HG02852 (cell line): ENCODE results near the gene NOP56.

Source experiments
- ATAC-seq: cut with Tn5 transposase; IDR thresholded peaks from one replicate; pipeline ENCODE4 v1.9.1; 2021; ENCODE audit warnings: mild to moderate bottlenecking, moderate library complexity; ENCODE audit not compliant: unreplicated experiment

NOP56 gene

GRCh38 chr20:2651772-2652723 lies at the start of gene NOP56:
Gene NOP56, plus strand, starts transcription at chr20:2652632. Its CDS starts 29 bp downstream, at chr20:2652661.
- peak; percentile 79 for ATAC-seq

- ATAC-seq = no peak
Measured at GRCh38 chr20:2602746-2603145, 49.7 kb upstream of the NOP56 start.

- no peak for ATAC-seq
Measured at GRCh38 chr20:2603816-2604505, 48.5 kb upstream of the NOP56 start.

- ATAC-seq = no peak
Measured at GRCh38 chr20:2604506-2604835, 48.0 kb upstream of the NOP56 start.

GRCh38 chr20:2606507-2607006 lies 45.9 kb upstream of the NOP56 start:
- no peak for ATAC-seq

GRCh38 chr20:2610326-2610725 lies 42.1 kb upstream of the NOP56 start:
- no peak for ATAC-seq

- ATAC-seq = no peak
Measured at GRCh38 chr20:2610941-2611720, 41.3 kb upstream of the NOP56 start.

- no peak for ATAC-seq
Measured at GRCh38 chr20:2612073-2612472, 40.4 kb upstream of the NOP56 start.

- ATAC-seq = no peak
Measured at GRCh38 chr20:2616634-2617033, 35.8 kb upstream of the NOP56 start.

- no peak for ATAC-seq
Measured at GRCh38 chr20:2617099-2617714, 35.2 kb upstream of the NOP56 start.

- no peak for ATAC-seq
Measured at GRCh38 chr20:2618815-2619214, 33.6 kb upstream of the NOP56 start.

- no peak for ATAC-seq
Measured at GRCh38 chr20:2619337-2619736, 33.1 kb upstream of the NOP56 start.

GRCh38 chr20:2619961-2620595 lies 32.4 kb upstream of the NOP56 start:
- no peak for ATAC-seq

GRCh38 chr20:2624190-2624589 lies 28.2 kb upstream of the NOP56 start:
- no peak for ATAC-seq

- no peak for ATAC-seq
Measured at GRCh38 chr20:2625062-2625461, 27.4 kb upstream of the NOP56 start.

GRCh38 chr20:2626853-2627541 lies 25.4 kb upstream of the NOP56 start:
- no peak for ATAC-seq

- ATAC-seq = no peak
Measured at GRCh38 chr20:2631228-2631627, 21.2 kb upstream of the NOP56 start.

- no peak for ATAC-seq
Measured at GRCh38 chr20:2633381-2633780, 19.1 kb upstream of the NOP56 start.

GRCh38 chr20:2637246-2637645 lies 15.2 kb upstream of the NOP56 start:
- ATAC-seq = no peak

- ATAC-seq = no peak
Measured at GRCh38 chr20:2640260-2640659, 12.2 kb upstream of the NOP56 start.
